ENCODE results near the gene UNC119B.
"Not testable (repeated sequence)": the region's sequence is repeated elsewhere in the genome, so short reads cannot be mapped to it uniquely, and the experiment has no call there.

Gene UNC119B

DNA sequence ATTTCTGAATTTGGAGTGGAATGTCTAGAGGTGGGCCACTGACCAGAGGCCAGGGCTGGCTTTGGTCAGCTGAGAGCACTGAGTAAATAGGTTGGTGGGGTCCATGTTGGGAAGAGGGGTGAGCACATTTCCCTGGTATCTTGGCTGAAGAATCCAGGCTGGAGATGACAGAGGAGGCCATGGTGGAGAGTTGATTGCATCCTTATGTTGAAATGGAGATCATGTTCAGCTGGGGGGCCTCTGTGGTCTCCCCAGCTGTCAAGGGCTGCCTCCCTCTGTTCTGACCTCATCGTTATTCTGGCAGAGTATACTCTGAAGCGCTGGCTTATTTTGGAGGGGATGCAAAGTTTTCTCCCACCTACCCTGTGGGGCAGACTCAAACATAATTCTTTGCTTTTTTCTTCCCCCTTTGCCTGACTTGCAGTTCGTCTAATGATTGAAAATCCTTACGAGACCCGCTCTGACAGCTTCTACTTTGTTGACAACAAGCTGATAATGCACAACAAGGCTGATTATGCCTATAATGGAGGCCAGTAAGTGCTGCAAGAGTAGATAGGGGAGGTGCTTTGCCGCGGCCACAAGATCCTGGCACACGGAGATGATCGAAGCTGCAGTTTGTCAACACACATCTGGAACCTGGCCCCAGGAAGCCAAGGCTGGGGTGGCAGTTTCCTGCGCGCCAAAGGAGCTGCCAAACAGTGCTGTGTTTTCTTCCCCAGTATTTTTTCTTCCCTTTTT lies 9.4 kb downstream of the UNC119B start:
- DNase-seq (ENCODE audit: low spot score) = no peak

- DNase-seq (ENCODE audit: low spot score) = no peak
Measured at GRCh38 chr12:120720234-120720986, 10.2 kb downstream of the UNC119B start.

DNA sequence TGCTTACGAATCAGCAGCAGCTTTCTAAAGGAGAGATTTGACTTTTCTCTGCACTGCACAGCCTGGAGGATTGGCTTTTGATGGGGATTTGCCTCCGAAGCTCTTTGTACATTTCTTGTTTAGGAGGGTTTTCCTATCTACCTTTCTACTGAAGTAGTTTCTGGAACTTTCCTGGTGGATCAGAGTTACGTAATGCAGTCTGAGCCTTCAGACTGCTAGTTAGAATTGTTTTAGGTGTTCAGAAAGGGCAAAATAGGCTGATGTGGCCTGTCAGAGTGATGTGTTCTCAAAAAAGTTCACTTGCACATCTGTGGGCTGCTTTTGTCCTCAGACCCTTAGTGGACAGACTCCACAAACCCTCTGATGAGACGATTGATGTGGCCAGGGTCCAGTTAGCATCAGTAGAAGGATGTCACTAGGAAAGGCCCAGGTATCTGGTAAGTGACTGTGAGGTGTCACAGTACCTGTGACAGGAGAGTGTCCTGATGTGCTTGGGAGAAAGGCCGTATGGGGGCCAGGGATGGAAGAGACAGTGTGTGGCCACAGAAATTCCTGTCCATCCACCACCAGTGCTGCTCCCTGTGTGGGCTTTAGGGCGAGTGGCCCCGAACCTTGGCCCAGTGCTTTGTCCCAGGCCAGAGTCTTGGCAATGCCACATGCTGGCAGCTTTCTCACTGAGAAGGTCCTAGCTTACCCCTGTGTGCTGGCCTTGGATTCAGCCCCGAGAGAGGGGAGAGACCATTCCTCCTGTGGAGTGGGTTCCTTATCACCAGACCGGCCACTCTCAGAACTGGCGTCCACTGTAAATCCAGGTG lies 10.9 kb downstream of the UNC119B start:
- no peak for DNase-seq (ENCODE audit: low spot score)

DNA sequence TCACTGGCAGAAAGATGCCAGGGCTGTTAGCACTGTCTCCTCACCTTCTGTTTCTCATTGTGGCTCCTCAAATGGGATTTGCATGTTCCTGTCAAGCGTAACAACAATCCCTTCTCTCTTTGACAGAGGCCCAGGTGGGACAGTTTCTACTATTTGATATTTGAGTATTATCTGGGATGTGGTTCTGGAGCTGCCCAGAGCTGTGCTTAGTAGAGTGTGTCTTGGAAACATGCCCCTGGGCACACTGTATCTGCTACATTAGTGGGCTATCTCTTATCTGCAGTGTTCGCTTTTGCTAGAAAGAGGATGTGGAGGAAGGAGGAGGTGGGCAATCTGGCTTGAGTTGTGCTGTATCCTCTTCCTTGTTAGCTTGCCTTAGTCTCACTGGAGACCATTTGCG lies 11.6 kb downstream of the UNC119B start:
- DNase-seq (ENCODE audit: low spot score) = no peak

DNA sequence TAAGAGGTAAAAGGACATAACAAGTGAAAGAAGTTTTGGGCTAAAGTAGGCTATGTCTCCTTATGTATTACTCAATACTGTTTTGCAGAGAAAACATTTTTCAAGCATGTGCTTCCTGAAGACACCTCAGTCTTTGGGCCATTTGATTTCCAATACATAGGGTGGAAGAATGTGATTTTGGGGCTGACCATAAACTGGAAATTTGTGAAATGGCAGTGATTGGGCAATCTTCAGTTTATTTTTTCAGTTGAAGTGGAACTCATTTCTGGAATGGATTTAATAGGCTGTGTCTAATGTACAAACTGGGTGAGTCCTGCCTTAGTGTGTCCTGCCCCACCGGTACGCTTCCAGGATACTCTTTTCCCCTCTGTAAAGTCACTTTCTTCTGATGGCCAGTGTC lies 12.5 kb downstream of the UNC119B start:
- no peak for DNase-seq (ENCODE audit: low spot score)

GRCh38 chr12:120724720-120725119 lies 14.5 kb downstream of the UNC119B start:
- no peak for DNase-seq (ENCODE audit: low spot score)

- DNase-seq (ENCODE audit: low spot score) = no peak
Measured at GRCh38 chr12:120725151-120725658, 14.9 kb downstream of the UNC119B start.

- DNase-seq (ENCODE audit: low spot score) = peak; percentile 85
Measured at GRCh38 chr12:120725659-120726509, 15.6 kb downstream of the UNC119B start, which contains the start of gene ACADS. TSS of gene ACADS (plus strand) at chr12:120725826. CDS start at chr12:120725886, 60 bp downstream.

DNA sequence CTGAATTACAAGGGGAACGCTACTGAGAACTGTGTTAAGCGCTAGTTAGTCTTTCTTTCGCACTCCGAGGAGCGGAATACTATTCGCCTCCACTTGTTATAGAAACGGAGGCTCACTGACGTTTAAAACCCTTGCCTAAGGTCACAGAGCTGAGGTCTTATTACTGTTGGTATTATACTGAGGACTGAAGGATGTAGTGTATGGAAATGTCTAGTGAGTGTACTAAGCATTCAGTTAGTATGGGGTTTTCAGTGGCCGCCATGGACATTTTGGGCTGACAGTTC lies 16.2 kb downstream of the UNC119B start:
- DNase-seq (ENCODE audit: low spot score) = no peak

DNA sequence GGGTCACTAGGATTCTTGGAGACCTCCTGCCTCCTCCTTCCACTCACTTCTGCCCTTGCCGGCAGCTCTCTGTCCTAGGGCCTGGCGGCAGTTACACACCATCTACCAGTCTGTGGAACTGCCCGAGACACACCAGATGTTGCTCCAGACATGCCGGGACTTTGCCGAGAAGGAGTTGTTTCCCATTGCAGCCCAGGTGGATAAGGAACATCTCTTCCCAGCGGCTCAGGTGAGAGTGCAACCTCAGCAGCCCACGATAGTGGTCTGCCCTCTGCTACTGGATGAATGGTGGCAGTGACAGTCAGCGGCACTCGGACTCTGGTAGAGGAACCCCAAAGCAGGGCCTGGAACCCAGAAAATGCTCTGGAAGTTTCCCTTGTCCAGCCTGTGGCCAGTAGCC lies 16.7 kb downstream of the UNC119B start:
- DNase-seq (ENCODE audit: low spot score) = no peak

GRCh38 chr12:120732198-120732597 lies 21.9 kb downstream of the UNC119B start:
- DNase-seq (ENCODE audit: low spot score) = not testable (repeated sequence)

- no peak for DNase-seq (ENCODE audit: low spot score)
Measured at GRCh38 chr12:120733574-120733973, 23.3 kb downstream of the UNC119B start.

- DNase-seq (ENCODE audit: low spot score) = no peak
Measured at GRCh38 chr12:120734210-120734609, 24.0 kb downstream of the UNC119B start.

DNA sequence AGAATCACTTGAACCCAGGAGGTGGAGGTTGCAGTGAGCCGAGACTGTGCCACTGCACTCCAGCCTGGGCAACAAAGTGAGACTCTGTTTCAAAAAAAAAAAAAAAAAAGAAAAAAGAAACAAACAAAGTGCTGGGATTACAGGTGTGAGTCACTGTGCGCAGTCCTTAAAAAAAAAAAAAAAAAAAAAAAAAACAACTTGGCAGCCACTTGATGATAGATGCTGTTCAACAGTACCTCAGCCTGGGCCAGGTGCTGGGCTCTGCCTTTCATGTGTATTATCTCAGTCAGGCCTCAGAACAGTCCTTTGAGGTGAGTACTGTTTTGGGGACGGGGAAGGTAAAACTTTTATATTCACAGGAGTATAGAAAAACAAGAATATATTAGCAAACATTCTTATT lies 24.9 kb downstream of the UNC119B start:
- DNase-seq (ENCODE audit: low spot score) = no peak

- no peak for DNase-seq (ENCODE audit: low spot score)
Measured at GRCh38 chr12:120736404-120737331, 26.4 kb downstream of the UNC119B start.

- DNase-seq (ENCODE audit: low spot score) = no peak
Measured at GRCh38 chr12:120737557-120738251, 27.4 kb downstream of the UNC119B start.

GRCh38 chr12:120738252-120739030 lies 28.2 kb downstream of the UNC119B start:
- DNase-seq (ENCODE audit: low spot score) = no peak

GRCh38 chr12:120739031-120739762 lies 28.9 kb downstream of the UNC119B start:
- DNase-seq (ENCODE audit: low spot score) = no peak
